ENCODE data around the gene CDC123.
"Not testable (repeated sequence)": the region's sequence is repeated elsewhere in the genome, so short reads cannot be mapped to it uniquely, and the experiment has no call there.

The CDC123 gene

DNA sequence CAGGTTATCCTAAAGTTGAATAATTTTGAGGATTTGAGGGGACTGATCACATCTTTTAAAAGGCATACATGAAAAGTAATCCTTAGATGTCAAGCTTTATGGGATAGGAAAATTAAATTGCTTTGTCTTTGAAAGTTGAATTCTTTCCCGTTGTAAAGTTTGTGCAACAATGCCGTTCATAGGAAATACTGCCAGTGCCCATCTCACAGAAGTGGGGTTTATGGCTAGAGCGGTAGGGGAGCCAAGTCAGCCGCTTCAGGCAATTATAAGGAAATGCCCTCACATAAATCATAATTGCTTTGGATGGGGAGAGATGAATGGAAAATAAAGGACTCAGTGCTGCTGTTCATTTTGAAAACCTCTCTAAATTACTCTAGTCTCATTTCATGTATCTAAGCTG is 18.1 kb downstream of the CDC123 start:
- Histone ChIP-seq H3K4me3 (no peak overlapping the region), H3K27me3 (no peaks in the 10 kb centered on the region), H3K4me1 (peaks cover 16 to 23% (median 18%) of the 10 kb centered on the region in 10 experiments), H4K20me1 (peaks cover 7 to 99% (median 72%) of the 10 kb centered on the region in 11 experiments; a peak in 21 of 22 replicates), H3K9ac (peak overlapping the region in 3 of 11 experiments; percentile 2 to 54 (median 6); a peak in 1 of 22 replicates), H3K27ac (peak overlapping the region in 4 of 11 experiments; percentile 20 to 45 (median 33); a peak in 4 of 22 replicates), H3K4me2 (peak overlapping the region in 9 of 11 experiments; percentile 12 to 64 (median 35); a peak in 9 of 22 replicates), H3K9me3 (replicated peaks in 1 of 11) (no peaks in the 10 kb centered on the region), H3K36me3 (peaks cover 79 to 99% (median 93%) of the 10 kb centered on the region in 11 experiments)
- no peak for TF ChIP-seq Cebpa-rat (IDR thresholded peaks at IDR 0.05)

DNA sequence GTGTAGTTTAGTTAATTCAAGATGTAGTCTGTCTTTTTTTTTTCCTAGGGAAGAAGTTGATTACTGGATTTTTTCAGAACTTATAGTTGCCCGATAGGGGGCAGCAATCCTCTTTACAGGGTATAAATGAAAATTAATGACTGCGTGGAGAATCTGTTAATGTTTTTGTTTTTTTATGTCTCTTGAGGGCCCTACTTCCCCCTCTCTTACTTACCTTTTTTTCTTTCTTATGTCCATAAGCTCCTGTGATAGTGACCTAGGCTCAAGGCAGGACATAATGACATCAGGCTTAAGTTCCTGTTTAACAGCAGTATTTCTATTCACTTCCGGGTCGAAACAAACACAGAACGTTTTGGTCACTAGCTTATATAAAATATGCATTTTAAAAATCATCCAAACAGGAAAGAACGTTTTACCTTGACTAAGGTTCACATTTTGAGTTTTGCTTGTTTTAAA is 18.8 kb downstream of the CDC123 start:
- no peaks in the 10 kb centered on the region for H3K27me3 ChIP-seq
- H3K9ac ChIP-seq = peak overlapping the region in 2 of 11 experiments; percentile 6 to 54; a peak in 1 of 22 replicates
- H4K20me1 ChIP-seq = peaks cover under 1 to 99% (median 68%) of the 10 kb centered on the region in 11 experiments; a peak in 21 of 22 replicates
- peak overlapping the region; percentile 12 to 64 (median 47); a peak in 19 of 22 replicates for H3K4me2 ChIP-seq
- peaks cover 0 to 3% (median under 1%) of the 10 kb centered on the region in 11 experiments; a peak in 4 of 22 replicates for H3K9me3 ChIP-seq (replicated peaks in 1 of 11)
- peak overlapping the region in 6 of 11 experiments; percentile 1 to 45 (median 22); a peak in 8 of 22 replicates for H3K27ac ChIP-seq
- TF ChIP-seq Cebpa-rat (IDR thresholded peaks at IDR 0.05) = no peak
- peaks cover 79 to 99% (median 93%) of the 10 kb centered on the region in 11 experiments for H3K36me3 ChIP-seq
- H3K4me3 ChIP-seq = no peak overlapping the region
- H3K4me1 ChIP-seq = peaks cover 18 to 24% (median 20%) of the 10 kb centered on the region in 10 experiments

DNA sequence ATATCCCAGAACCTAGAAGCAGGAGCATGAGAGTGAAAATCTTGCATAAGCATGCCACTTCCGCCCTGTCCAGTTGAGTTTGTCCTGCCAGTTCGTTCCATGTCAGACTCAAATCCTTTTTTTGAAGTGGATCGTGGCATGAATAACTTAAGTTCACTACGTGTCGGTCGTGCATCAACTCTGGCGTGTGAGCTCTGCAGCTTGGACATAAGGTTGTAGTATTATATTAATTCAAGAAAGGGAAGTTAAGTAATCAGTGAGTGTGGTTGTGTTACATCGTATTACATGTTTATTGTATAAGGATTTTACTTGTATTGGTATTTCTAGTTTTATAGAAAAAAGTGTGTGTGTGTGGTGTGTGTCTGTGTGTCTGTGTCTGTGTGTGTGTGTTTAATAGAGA is 23.0 kb downstream of the CDC123 start:
- H3K27me3 ChIP-seq = no peaks in the 10 kb centered on the region
- peaks cover 0 to 36% (median 24%) of the 10 kb centered on the region in 11 experiments; a peak in 18 of 22 replicates for H3K9me3 ChIP-seq (replicated peaks in 1 of 11)
- peaks cover 18 to 38% (median 22%) of the 10 kb centered on the region in 10 experiments for H3K4me1 ChIP-seq
- H3K4me3 ChIP-seq = no peak overlapping the region
- H3K27ac ChIP-seq = no peak overlapping the region
- H4K20me1 ChIP-seq = peaks cover 6 to 98% (median 63%) of the 10 kb centered on the region in 11 experiments; a peak in 20 of 22 replicates
- H3K4me2 ChIP-seq = no peak overlapping the region
- peaks cover 82 to 99% (median 94%) of the 10 kb centered on the region in 11 experiments for H3K36me3 ChIP-seq
- H3K9ac ChIP-seq = no peak overlapping the region
- TF ChIP-seq Cebpa-rat (IDR thresholded peaks at IDR 0.05) = no peak

DNA sequence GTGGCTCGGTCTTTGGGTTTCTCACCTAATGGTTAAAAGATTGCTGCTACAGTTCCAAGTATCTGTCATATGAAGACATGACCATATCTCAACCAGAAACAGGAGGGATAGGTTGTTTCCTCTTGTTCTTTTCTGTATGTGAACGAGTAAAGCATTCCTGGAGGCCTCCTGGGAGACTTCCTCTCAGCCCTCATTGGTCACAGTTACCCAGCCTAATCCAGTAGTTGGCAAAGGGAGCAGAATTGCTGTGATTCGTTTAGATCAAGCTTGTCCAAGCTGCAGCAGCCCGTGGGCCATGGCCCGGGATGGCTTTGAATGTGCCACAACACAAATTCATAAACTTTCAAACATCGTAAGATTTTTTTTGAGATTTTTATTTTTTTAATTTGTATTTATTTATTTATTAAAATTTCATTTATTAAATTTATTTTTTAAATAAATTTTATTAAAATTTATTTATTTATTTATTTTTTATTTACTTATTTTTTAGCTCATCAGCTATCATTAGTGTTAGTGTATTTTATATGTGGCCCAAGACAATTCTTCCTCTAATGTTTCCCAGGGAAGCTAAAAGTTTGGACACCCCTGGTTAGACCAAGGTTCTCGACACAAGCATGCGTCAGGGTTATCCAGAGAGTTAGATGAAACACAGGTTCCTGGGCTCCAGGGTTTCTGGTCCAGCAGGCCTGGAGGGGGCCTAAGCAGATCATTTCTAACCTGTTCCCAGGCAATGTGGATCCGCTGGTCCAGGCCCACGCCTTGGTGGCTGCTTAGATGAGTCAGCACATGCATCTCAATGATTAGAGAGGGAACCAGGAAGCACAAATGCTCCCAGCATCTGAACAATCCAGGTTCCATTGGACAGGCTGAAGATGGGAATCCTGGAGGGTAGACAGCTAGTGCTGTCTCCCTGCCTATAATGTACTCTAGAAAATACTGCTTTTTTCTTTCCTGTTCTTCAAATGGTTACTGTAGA is 25.6 kb downstream of the CDC123 start:
- Histone ChIP-seq H4K20me1 (peaks cover 2 to 76% (median 38%) of the 10 kb centered on the region in 11 experiments; a peak in 15 of 22 replicates), H3K4me1 (peaks cover 0 to 21% (median 3%) of the 10 kb centered on the region in 10 experiments; a peak in 8 of 20 replicates), H3K9ac (no peak overlapping the region), H3K4me3 (no peak overlapping the region), H3K9me3 (replicated peaks in 1 of 11) (peaks cover 14 to 62% (median 48%) of the 10 kb centered on the region in 11 experiments; a peak in 21 of 22 replicates), H3K27ac (peak overlapping the region in 5 of 11 experiments; percentile 17 to 40 (median 23); a peak in 5 of 22 replicates), H3K4me2 (no peak overlapping the region), H3K36me3 (peaks cover 95 to 100% (median 99%) of the 10 kb centered on the region in 11 experiments), H3K27me3 (no peaks in the 10 kb centered on the region)
- no peak for TF ChIP-seq Cebpa-rat (IDR thresholded peaks at IDR 0.05)

DNA sequence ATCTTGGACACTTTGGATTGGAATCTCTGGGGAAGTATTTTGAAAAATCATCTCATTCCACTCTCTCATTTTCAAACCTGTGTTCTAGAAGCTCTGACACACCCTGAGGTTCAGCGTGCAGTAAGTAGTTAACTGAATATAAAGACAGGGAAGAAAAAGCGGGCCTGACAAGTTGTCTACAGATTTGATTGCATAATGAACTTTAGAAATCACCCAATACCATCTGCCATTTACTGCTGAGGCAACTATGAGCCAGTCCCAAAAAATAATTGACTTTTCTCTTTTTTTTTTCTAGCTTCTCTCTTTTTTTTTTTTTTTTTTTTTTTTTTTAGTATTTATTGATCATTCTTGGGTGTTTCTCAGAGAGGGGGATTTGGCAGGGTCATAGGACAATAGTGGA is 29.5 kb downstream of the CDC123 start:
- Histone ChIP-seq H4K20me1 (peaks cover 1 to 65% (median 38%) of the 10 kb centered on the region in 11 experiments; a peak in 18 of 22 replicates), H3K4me3 (no peak overlapping the region), H3K4me2 (no peak overlapping the region), H3K36me3 (peaks cover 92 to 100% (median 97%) of the 10 kb centered on the region in 11 experiments), H3K27ac (no peak overlapping the region), H3K4me1 (peaks cover 0 to 9% (median 0%) of the 10 kb centered on the region in 10 experiments; a peak in 6 of 20 replicates), H3K9ac (no peak overlapping the region), H3K9me3 (replicated peaks in 1 of 11) (peaks cover 15 to 63% (median 46%) of the 10 kb centered on the region in 11 experiments; a peak in 21 of 22 replicates), H3K27me3 (no peaks in the 10 kb centered on the region)
- no peak for TF ChIP-seq Cebpa-rat (IDR thresholded peaks at IDR 0.05)

DNA sequence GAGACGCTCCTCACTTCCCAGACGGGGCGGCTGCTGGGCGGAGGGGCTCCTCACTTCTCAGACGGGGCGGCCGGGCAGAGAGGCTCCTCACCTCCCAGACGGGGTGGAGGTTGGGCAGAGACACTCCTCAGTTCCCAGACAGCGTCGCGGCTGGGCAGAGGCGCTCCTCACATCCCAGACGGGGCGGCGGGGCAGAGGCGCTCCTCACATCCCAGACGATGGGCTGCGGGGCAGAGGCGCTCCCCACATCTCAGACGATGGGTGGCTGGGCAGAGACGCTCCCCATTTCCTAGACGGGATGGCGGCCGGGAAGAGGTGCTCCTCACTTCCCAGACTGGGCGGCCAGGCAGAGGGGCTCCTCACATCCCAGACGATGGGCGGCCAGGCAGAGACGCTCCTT is 30.4 kb downstream of the CDC123 start:
- peaks cover 93 to 100% (median 97%) of the 10 kb centered on the region in 11 experiments for H3K36me3 ChIP-seq

DNA sequence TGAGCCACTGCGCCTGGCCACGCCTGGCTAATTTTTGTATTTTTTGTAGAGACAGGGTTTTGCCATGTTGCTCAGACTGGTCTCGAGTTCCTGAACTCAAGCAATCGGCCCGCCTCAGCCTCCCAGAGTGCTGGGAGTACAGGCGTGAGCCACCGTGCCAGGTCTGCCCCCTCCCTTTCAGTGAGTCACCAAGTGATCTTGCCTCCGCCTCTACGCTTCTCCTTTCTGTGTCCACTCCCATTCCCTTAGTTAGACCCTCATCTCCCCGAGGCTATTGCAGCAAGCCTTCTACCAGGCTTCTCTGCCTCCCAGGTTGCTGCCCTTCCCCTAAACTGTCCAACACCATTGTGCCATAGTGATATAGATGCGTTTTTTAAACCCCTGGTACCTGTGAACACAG is 32.9 kb downstream of the CDC123 start:
- H3K36me3 ChIP-seq = peaks cover 90 to 100% (median 95%) of the 10 kb centered on the region in 11 experiments
- TF ChIP-seq Cebpa-rat (IDR thresholded peaks at IDR 0.05) = no peak
- peaks cover 3 to 57% (median 36%) of the 10 kb centered on the region in 11 experiments; a peak in 19 of 22 replicates for H4K20me1 ChIP-seq
- no peak overlapping the region for H3K4me3 ChIP-seq
- H3K27ac ChIP-seq = no peak overlapping the region
- no peaks in the 10 kb centered on the region for H3K27me3 ChIP-seq
- no peaks in the 10 kb centered on the region for H3K4me1 ChIP-seq
- no peak overlapping the region for H3K9ac ChIP-seq
- no peak overlapping the region for H3K4me2 ChIP-seq
- peaks cover 15 to 36% (median 29%) of the 10 kb centered on the region in 11 experiments; a peak in 21 of 22 replicates for H3K9me3 ChIP-seq (replicated peaks in 1 of 11)

More for the DNA sequence above, 30.4 kb downstream of the CDC123 start:
- H3K4me3 ChIP-seq, H3K4me1 ChIP-seq, H3K27ac ChIP-seq, H3K27me3 ChIP-seq, H3K4me2 ChIP-seq, H3K9ac ChIP-seq: not testable (repeated sequence)
- peaks cover 15 to 54% (median 43%) of the 10 kb centered on the region in 11 experiments; a peak in 21 of 22 replicates for H3K9me3 ChIP-seq (replicated peaks in 1 of 11)
- peaks cover 3 to 62% (median 41%) of the 10 kb centered on the region in 11 experiments; a peak in 18 of 22 replicates for H4K20me1 ChIP-seq

DNA sequence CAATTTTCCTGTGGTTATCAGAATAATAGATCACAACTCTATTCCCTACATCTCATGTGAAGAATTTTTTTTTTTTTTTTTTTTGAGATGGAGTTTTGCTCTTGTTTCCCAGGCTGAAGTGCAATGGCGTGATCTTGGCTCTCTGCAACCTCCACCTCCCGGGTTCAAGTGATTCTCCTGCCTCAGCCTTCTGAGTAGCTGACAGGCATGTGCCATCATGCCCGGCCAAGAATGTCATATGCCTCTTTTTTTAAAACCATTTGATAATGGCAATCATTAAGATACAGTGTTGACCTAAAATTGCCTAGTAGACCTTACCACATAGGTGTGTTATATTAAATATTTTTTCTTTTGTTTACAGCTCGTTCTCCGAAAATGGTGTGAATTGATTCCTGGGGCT is 38.7 kb downstream of the CDC123 start:
- peaks cover 0 to 69% (median 41%) of the 10 kb centered on the region in 11 experiments; a peak in 19 of 22 replicates for H4K20me1 ChIP-seq
- not testable (repeated sequence) for H3K4me1 ChIP-seq; H3K9me3 ChIP-seq (replicated peaks in 1 of 11); H3K4me3 ChIP-seq; H3K27ac ChIP-seq; H3K4me2 ChIP-seq; H3K9ac ChIP-seq; H3K27me3 ChIP-seq
- peaks cover 93 to 100% (median 97%) of the 10 kb centered on the region in 11 experiments for H3K36me3 ChIP-seq

Data from BLaER1 treated with 17β-estradiol and CSF1 and Interleukin-3, amounts not matched to agents 10 nM and 100 nM (cell line).